ENCODE data around the gene ADAR. TPM values are rescaled to one million over a fixed set of nuclear protein-coding genes. Genes with fewer than 3 reads are reported as not detected.

The ADAR gene
- total RNA-seq, 3 donors from 2014 or later: 127 to 149 (median 137) TPM

DNA sequence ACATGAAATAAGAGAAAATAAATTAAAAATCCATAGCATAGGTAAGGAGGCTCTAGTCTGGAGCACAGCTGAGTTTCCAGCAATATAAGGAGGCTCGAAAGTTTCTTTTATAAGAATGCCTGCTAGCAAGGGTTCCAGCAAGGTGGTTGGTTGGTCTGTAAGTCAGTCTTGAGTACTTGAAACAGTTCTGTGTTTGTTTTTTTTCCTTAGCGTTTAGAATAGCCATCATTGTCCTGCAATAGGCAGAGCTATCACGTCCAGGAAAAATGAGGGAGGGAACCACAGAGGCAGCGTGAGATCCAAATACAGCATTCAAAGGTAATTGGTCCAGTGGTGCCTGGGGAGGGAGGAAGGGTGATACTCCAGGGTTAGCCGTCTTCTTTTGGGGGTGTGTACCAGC lies 57.9 kb downstream of the ADAR start:
- peaks cover 38% of the 10 kb centered on the region for H3K36me3 ChIP-seq (ENCODE audit: low read depth)
- H3K9me3 ChIP-seq: no peaks in the 10 kb centered on the region
- ATAC-seq: no peak
- peaks cover 10% of the 10 kb centered on the region for H3K4me1 ChIP-seq (ENCODE audit: low read depth)
- intact Hi-C loops (cut with DNase I, micrococcal nuclease): no loop called here
- H3K4me3 ChIP-seq: no peak overlapping the region
- TF ChIP-seq, protein P1, sequence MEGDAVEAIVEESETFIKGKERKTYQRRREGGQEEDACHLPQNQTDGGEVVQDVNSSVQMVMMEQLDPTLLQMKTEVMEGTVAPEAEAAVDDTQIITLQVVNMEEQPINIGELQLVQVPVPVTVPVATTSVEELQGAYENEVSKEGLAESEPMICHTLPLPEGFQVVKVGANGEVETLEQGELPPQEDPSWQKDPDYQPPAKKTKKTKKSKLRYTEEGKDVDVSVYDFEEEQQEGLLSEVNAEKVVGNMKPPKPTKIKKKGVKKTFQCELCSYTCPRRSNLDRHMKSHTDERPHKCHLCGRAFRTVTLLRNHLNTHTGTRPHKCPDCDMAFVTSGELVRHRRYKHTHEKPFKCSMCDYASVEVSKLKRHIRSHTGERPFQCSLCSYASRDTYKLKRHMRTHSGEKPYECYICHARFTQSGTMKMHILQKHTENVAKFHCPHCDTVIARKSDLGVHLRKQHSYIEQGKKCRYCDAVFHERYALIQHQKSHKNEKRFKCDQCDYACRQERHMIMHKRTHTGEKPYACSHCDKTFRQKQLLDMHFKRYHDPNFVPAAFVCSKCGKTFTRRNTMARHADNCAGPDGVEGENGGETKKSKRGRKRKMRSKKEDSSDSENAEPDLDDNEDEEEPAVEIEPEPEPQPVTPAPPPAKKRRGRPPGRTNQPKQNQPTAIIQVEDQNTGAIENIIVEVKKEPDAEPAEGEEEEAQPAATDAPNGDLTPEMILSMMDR (IDR thresholded peaks at IDR 0.05): no peak
- DNase-seq: no peak

DNA sequence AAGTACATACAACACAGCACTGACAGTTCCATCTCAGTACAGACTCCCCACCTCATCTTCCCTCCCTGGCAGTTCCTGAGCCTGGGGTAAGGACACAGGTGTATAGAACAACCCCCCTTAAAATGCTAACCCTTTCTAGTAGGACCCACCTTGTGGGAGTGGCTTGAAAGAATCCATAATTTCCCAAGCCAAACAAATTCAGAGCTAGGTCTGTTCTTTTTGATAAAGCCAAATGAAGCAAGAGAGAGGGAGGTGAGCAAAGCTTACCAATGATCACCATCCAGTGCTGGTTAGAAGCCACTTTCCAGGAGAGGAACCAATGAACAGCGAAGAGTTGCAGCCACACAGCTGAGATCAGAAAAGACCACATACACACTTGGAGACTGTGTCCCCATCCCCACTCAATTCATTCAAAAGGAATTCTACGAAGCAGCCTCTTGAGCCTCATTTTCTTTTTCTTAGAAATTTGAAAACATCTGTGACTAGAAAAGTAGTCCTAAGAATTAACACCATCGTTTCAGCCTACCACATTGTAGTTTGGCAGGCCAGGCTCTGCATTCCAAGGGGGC lies 58.7 kb downstream of the ADAR start:
- peaks cover 10% of the 10 kb centered on the region for H3K4me1 ChIP-seq (ENCODE audit: low read depth)
- no peaks in the 10 kb centered on the region for H3K9me3 ChIP-seq
- no peak for ATAC-seq
- intact Hi-C loops (cut with DNase I, micrococcal nuclease): loop anchor here (10.0 kb wide), 1 partner anchor 64 kb away; no protein-coding TSS in a partner anchor
- DNase-seq: no peak
- peaks cover 30% of the 10 kb centered on the region for H3K36me3 ChIP-seq (ENCODE audit: low read depth)
- TF ChIP-seq, protein P1 (IDR thresholded peaks at IDR 0.05): no peak
- H3K4me3 ChIP-seq: no peak overlapping the region

DNA sequence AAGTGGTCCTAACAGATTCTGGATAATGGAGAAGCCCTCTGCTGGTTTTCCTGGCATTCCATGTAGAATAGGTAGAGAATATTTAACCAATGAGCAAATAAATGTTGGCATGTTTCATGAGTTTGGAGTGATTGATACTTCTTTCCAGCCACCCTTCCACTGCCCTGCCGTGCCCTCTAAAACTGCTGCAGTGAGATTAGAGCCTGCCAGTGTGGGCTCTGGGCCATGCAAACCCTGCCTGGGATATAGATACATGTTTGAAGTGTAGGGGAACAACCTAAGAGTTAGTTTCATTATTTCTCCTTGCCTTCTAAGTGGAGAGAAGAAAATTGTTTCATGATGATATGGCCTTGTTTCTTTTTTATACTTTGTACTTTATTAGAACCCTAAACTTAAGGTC lies 60.0 kb downstream of the ADAR start:
- peak; percentile 47 for ATAC-seq
- Histone ChIP-seq H3K36me3 (ENCODE audit: low read depth) (peaks cover 20% of the 10 kb centered on the region), H3K4me3 (no peak overlapping the region), H3K9me3 (no peaks in the 10 kb centered on the region), H3K4me1 (ENCODE audit: low read depth) (peaks cover 10% of the 10 kb centered on the region)
- intact Hi-C loops (cut with DNase I, micrococcal nuclease): loop anchor here (10.0 kb wide), 1 partner anchor 63 kb away; no protein-coding TSS in a partner anchor
- no peak for DNase-seq
- TF ChIP-seq, protein P1 (IDR thresholded peaks at IDR 0.05): no peak

DNA sequence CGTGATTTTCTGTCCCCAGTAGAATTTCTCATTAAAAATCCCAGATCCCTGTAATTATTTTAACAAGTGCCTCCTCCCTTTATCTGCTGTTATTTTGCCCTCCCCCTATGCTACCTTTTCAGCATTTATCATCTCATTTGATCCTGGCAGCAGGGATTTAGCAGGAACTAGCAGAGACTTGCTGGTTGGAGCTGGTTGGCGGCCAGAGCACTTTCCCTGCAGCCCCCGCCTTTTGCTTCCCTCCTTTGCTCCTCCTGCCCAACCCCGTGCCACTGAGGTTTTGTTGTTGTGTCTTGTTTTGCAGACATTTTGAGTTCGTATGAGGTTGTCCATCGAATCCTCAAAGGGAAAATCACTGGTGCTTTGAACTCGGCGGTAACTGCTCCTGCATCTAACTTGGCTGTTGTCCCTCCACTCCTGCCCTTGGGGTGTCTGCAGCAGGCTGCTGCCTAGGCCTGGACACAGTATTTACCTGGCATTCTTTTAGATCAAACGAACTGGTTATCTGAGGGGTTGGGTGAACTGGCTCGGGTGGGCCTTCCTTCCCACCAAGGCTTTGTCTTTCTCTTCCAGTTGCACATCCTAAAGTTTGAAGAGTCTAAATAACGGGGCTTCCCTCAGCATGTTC lies 60.8 kb downstream of the ADAR start:
- no peak overlapping the region for H3K4me3 ChIP-seq
- peaks cover 12% of the 10 kb centered on the region for H3K36me3 ChIP-seq (ENCODE audit: low read depth)
- intact Hi-C loops (cut with DNase I, micrococcal nuclease): loop anchor here (10.0 kb wide), 1 partner anchor 62 kb away; no protein-coding TSS in a partner anchor
- H3K9me3 ChIP-seq: no peaks in the 10 kb centered on the region
- DNase-seq (no peak), ATAC-seq (no peak)
- TF ChIP-seq, protein P1 (IDR thresholded peaks at IDR 0.05): no peak
- peaks cover 10% of the 10 kb centered on the region for H3K4me1 ChIP-seq (ENCODE audit: low read depth)

DNA sequence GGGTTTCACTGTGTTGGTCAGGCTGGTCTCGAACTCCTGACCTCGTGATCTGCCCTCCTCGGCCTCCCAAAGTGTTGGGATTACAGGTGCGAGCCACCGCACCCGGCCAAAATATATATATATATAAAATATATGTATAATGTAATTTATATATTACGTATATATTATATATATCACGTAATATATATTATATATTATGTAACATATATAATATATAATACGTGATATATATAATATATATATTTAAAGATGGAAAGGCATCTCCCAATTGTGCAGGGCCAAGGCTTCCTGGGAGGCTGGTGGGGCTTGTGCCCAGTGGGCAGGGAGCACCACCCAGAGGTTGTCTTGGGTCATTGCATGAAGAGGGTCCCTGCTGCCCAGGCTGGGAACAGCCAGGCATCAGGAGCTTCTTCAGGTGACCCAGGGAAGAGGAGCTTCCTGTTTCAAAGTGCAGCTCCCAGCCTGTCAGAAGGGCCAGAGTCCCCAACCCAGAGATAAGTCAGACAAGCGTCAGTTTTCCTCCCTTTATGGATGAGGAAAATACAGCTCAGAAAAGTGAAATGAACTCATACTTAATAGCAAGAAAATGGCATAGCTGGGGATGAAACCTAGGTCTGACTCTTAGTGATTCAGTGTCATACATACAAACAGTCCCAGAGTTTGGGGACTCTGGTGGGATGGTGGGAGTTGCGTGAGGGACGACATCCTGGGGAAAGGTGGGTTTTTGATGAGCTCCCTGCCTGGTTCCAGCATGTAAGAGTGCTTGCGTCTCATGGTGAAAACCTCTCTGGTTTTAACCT lies 61.5 kb downstream of the ADAR start:
- Histone ChIP-seq H3K4me1 (ENCODE audit: low read depth) (peaks cover 10% of the 10 kb centered on the region), H3K9me3 (no peaks in the 10 kb centered on the region), H3K36me3 (ENCODE audit: low read depth) (peaks cover 7% of the 10 kb centered on the region), H3K4me3 (no peak overlapping the region)
- intact Hi-C loops (cut with DNase I, micrococcal nuclease): loop anchor here (10.0 kb wide), 1 partner anchor 62 kb away; no protein-coding TSS in a partner anchor
- TF ChIP-seq, protein P1 (IDR thresholded peaks at IDR 0.05): no peak
- DNase-seq (peak in 2 of 3 donors; percentile 46 to 58), ATAC-seq (peak; percentile 67)

Measured in mucosa of descending colon (tissue), 3 donors.